ENCODE data around the gene NECTIN2.
"Not testable (repeated sequence)": the region's sequence is repeated elsewhere in the genome, so short reads cannot be mapped to it uniquely, and the experiment has no call there.

NECTIN2 gene

DNA sequence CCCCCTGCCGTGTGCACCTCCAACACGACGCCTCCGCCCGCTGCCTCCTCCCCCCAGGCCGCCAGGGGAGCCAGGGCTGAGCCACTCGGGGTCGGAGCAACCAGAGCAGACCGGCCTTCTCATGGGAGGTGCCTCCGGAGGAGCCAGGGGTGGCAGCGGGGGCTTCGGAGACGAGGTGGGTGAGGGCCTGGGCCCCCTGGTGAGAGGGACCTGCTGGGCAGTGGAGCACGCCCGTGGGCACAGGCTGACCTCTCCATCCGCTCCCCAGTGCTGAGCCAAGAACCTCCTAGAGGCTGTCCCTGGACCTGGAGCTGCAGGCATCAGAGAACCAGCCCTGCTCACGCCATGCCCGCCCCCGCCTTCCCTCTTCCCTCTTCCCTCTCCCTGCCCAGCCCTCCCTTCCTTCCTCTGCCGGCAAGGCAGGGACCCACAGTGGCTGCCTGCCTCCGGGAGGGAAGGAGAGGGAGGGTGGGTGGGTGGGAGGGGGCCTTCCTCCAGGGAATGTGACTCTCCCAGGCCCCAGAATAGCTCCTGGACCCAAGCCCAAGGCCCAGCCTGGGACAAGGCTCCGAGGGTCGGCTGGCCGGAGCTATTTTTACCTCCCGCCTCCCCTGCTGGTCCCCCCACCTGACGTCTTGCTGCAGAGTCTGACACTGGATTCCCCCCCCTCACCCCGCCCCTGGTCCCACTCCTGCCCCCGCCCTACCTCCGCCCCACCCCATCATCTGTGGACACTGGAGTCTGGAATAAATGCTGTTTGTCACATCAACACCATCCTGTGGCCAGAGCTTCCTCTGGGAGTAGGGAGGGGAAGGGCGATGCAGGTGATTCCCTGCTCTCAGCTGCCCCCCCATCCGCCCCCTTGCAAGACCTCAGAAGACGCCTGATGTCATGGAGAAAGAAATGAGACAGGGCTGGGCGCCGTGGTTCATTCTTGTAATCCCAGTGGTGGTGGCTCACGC lies 25.2 kb upstream of the NECTIN2 start:
- Histone ChIP-seq H3K36me3 (ENCODE audit: control insufficient read depth, insufficient read depth, low read length) (no peaks in the 10 kb centered on the region), H3K9me3 (ENCODE audit: control insufficient read depth, low read length) (no peaks in the 10 kb centered on the region), H3K27me3 (ENCODE audit: control insufficient read depth, insufficient read depth, low read length) (peaks cover 8% of the 10 kb centered on the region), H3K4me1 (ENCODE audit: control insufficient read depth, insufficient read depth, low read length) (peaks cover 7% of the 10 kb centered on the region), H3K9ac (ENCODE audit: low read length) (no peak overlapping the region), H3K4me3 (ENCODE audit: low read length) (no peak overlapping the region)

DNA sequence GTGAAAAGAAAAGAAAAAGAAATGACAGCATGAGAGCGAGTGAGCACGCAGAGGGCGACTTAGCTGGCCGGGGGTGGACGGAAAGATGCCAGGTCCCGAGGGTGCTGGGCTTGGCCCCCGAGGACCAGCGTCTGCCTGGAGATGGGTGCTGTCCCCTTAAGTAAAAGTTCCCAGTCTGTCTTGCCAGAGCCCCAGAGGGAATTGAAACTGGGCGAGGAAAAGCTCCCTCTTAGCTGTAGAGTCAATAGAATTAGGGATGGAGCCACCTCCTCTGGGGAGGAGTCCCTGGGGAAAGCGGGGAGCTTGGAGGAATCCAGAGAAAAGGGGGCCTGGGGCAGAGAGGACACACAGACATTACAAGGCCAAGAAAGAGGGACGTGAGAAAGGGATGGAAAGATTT lies 23.9 kb upstream of the NECTIN2 start:
- H3K9ac ChIP-seq (ENCODE audit: low read length): no peak overlapping the region
- H3K9me3 ChIP-seq (ENCODE audit: control insufficient read depth, low read length): no peaks in the 10 kb centered on the region
- H3K36me3 ChIP-seq (ENCODE audit: control insufficient read depth, insufficient read depth, low read length): no peaks in the 10 kb centered on the region
- H3K4me1 ChIP-seq (ENCODE audit: control insufficient read depth, insufficient read depth, low read length): peaks cover 7% of the 10 kb centered on the region
- H3K27me3 ChIP-seq (ENCODE audit: control insufficient read depth, insufficient read depth, low read length): peaks cover 8% of the 10 kb centered on the region
- H3K4me3 ChIP-seq (ENCODE audit: low read length): no peak overlapping the region

DNA sequence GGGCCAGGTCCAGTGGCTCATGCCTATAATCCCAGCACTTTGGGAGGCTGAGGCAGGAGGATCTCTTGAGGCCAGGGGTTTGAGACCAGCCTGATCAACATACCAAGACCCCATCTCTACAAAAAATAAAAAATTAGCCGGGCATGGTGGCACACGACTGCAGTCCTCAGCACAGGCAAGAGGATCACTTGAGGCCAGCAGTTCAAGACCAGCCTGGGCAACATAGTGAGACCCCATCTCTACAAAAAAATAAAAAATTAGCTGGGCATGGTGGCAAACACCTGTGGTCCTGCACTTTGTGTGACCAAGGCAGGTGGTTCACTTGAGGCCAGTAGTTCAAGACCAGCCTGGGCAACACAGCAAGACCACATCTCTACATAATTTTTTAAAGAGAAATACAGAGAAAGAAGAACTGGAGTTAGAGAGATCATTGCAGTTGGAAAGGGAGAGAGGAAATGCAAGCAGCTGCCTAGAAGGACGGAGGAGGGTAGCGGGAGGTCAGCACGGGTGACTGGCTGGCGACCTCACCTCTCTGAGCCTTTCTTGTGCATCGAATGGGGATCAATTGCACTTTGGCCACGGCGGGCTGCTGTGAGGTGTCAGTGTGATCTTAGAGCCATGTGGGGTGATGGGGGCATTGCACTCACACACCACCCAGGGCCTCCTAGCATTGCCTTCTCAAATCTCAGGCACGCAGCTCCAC lies 23.3 kb upstream of the NECTIN2 start:
- Histone ChIP-seq H3K4me3 (ENCODE audit: low read length) (no peak overlapping the region), H3K27me3 (ENCODE audit: control insufficient read depth, insufficient read depth, low read length) (peaks cover 8% of the 10 kb centered on the region), H3K9ac (ENCODE audit: low read length) (no peak overlapping the region), H3K4me1 (ENCODE audit: control insufficient read depth, insufficient read depth, low read length) (peaks cover 7% of the 10 kb centered on the region), H3K9me3 (ENCODE audit: control insufficient read depth, low read length) (no peaks in the 10 kb centered on the region), H3K36me3 (ENCODE audit: control insufficient read depth, insufficient read depth, low read length) (no peaks in the 10 kb centered on the region)

GRCh38 chr19:44823373-44823698 lies 22.8 kb upstream of the NECTIN2 start:
- peaks cover 7% of the 10 kb centered on the region for H3K4me1 ChIP-seq (ENCODE audit: control insufficient read depth, insufficient read depth, low read length)
- H3K9ac ChIP-seq (ENCODE audit: low read length): no peak overlapping the region
- H3K36me3 ChIP-seq (ENCODE audit: control insufficient read depth, insufficient read depth, low read length): no peaks in the 10 kb centered on the region
- no peaks in the 10 kb centered on the region for H3K9me3 ChIP-seq (ENCODE audit: control insufficient read depth, low read length)
- H3K27me3 ChIP-seq (ENCODE audit: control insufficient read depth, insufficient read depth, low read length): peaks cover 8% of the 10 kb centered on the region
- H3K4me3 ChIP-seq (ENCODE audit: low read length): no peak overlapping the region

DNA sequence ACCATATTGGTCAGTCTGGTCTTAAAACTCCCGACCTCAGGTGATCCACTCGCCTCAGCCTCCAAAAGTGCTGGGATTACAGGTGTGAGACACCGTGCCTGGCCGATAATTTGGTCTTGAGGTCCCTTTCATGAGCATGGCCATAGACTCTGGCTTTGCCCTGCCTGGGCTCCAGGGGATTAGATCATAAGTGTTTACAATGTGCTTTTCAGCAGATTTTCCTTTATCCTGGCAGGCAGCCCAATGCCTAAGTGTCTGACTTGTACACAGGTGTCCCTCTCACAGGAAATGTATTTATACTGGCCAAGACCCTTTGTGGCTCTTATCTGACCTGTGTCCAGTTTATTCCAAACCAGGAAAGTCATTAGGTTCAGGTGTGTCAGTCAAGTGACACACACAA lies 21.3 kb upstream of the NECTIN2 start:
- Histone ChIP-seq H3K36me3 (ENCODE audit: control insufficient read depth, insufficient read depth, low read length) (no peaks in the 10 kb centered on the region), H3K9ac (ENCODE audit: low read length) (no peak overlapping the region), H3K9me3 (ENCODE audit: control insufficient read depth, low read length) (no peaks in the 10 kb centered on the region), H3K27me3 (ENCODE audit: control insufficient read depth, insufficient read depth, low read length) (peaks cover 8% of the 10 kb centered on the region), H3K4me1 (ENCODE audit: control insufficient read depth, insufficient read depth, low read length) (peaks cover 7% of the 10 kb centered on the region), H3K4me3 (ENCODE audit: low read length) (no peak overlapping the region)

DNA sequence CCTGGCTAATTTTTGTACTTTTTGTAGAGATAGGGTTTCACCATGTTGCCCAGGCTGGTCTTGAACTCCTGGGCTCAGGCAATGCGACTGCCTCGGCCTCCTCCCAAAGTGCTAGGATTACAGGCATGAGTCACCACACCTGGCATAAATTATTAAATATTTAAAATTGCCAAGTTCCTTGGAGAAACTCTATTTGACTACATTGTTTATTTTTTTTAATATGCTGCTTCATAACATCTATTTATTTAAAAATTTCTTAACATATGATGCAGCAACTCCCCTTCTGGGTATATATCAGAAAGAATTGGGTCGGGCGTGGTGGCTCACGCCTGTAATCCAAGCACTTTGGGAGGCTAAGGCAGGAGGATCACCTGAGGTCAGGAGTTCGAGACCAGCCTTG lies 13.2 kb upstream of the NECTIN2 start:
- H3K27me3 ChIP-seq (ENCODE audit: control insufficient read depth, insufficient read depth, low read length); H3K9ac ChIP-seq (ENCODE audit: low read length); H3K4me1 ChIP-seq (ENCODE audit: control insufficient read depth, insufficient read depth, low read length); H3K4me3 ChIP-seq (ENCODE audit: low read length); H3K36me3 ChIP-seq (ENCODE audit: control insufficient read depth, insufficient read depth, low read length); H3K9me3 ChIP-seq (ENCODE audit: control insufficient read depth, low read length): not testable (repeated sequence)

DNA sequence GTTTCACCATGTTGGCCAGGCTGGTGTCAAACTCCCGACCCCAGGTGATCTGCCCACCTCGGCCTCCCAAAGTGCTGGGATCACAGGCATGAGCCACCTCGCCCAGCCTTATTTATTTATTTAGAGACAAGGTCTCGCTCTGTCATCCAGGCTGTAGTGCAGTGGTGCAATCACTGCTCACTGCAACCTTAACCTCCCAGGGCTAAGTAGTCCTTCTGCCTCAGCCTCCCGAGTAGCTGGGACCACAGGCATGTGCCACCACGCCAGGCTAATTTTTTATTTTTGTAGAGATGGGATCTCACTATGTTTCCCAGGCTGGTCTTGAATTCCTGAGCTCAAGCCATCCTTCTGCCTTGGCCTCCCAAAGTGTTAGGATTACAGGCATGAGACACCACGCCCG lies 11.7 kb upstream of the NECTIN2 start:
- not testable (repeated sequence) for H3K9ac ChIP-seq (ENCODE audit: low read length); H3K4me1 ChIP-seq (ENCODE audit: control insufficient read depth, insufficient read depth, low read length); H3K4me3 ChIP-seq (ENCODE audit: low read length); H3K36me3 ChIP-seq (ENCODE audit: control insufficient read depth, insufficient read depth, low read length); H3K9me3 ChIP-seq (ENCODE audit: control insufficient read depth, low read length); H3K27me3 ChIP-seq (ENCODE audit: control insufficient read depth, insufficient read depth, low read length)

GRCh38 chr19:44839276-44839675 lies 6.8 kb upstream of the NECTIN2 start:
- Histone ChIP-seq H3K4me1 (ENCODE audit: control insufficient read depth, insufficient read depth, low read length) (peaks cover 2% of the 10 kb centered on the region), H3K4me3 (ENCODE audit: low read length) (no peak overlapping the region), H3K27me3 (ENCODE audit: control insufficient read depth, insufficient read depth, low read length) (no peaks in the 10 kb centered on the region), H3K9me3 (ENCODE audit: control insufficient read depth, low read length) (no peaks in the 10 kb centered on the region), H3K36me3 (ENCODE audit: control insufficient read depth, insufficient read depth, low read length) (no peaks in the 10 kb centered on the region), H3K9ac (ENCODE audit: low read length) (no peak overlapping the region)

DNA sequence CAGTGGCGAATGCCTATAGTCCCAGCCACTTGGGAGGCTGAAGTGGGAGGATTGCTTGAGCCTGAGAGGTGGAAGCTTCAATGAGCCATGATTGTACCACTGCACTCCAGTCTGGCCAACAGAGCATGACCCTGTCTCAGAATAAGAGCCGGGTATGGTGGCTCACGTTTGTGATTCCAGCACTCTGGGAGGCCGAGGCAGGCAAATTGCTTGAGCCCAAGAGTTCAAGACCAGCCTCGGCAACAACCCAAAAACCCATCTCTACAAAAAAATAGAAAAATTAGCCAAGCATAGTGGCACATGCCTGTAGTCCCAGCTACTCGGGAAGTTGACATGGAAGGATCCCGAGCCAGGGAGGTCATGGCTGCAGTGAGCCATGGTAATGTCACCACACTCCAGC lies 5.3 kb upstream of the NECTIN2 start:
- Histone ChIP-seq H3K4me1 (ENCODE audit: control insufficient read depth, insufficient read depth, low read length) (peaks cover 14% of the 10 kb centered on the region), H3K27me3 (ENCODE audit: control insufficient read depth, insufficient read depth, low read length) (no peaks in the 10 kb centered on the region), H3K36me3 (ENCODE audit: control insufficient read depth, insufficient read depth, low read length) (no peaks in the 10 kb centered on the region), H3K9ac (ENCODE audit: low read length) (no peak overlapping the region), H3K9me3 (ENCODE audit: control insufficient read depth, low read length) (no peaks in the 10 kb centered on the region), H3K4me3 (ENCODE audit: low read length) (no peak overlapping the region)

DNA sequence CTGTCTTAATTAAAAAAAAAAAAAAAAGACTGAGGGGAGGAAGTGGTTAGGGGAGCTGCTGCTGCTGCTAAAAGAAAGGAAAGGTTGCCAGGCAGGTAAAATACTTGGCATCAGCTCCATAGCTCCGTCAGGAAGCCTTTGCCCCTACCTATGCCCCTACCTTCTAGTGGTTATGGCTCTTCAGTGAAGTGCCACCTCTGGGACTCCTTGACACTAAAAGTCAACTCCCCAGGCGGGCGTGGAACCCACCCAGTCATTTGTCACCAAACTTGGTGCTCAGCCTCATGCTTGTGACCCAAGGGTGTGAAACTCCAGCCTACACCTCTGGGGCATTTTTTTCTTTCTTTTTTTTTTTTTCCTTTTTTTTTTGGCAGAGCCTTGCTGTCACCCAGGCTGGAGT lies 4.9 kb upstream of the NECTIN2 start:
- H3K4me1 ChIP-seq (ENCODE audit: control insufficient read depth, insufficient read depth, low read length): peaks cover 14% of the 10 kb centered on the region
- no peaks in the 10 kb centered on the region for H3K9me3 ChIP-seq (ENCODE audit: control insufficient read depth, low read length)
- H3K9ac ChIP-seq (ENCODE audit: low read length): no peak overlapping the region
- H3K4me3 ChIP-seq (ENCODE audit: low read length): no peak overlapping the region
- H3K36me3 ChIP-seq (ENCODE audit: control insufficient read depth, insufficient read depth, low read length): no peaks in the 10 kb centered on the region
- no peaks in the 10 kb centered on the region for H3K27me3 ChIP-seq (ENCODE audit: control insufficient read depth, insufficient read depth, low read length)

- no peaks in the 10 kb centered on the region for H3K36me3 ChIP-seq (ENCODE audit: control insufficient read depth, insufficient read depth, low read length)
- peaks cover 39% of the 10 kb centered on the region for H3K4me1 ChIP-seq (ENCODE audit: control insufficient read depth, insufficient read depth, low read length)
- peak overlapping the region; percentile 33 for H3K4me3 ChIP-seq (ENCODE audit: low read length)
- H3K9ac ChIP-seq (ENCODE audit: low read length): peak overlapping the region; percentile 67
- H3K27me3 ChIP-seq (ENCODE audit: control insufficient read depth, insufficient read depth, low read length): no peaks in the 10 kb centered on the region
- H3K9me3 ChIP-seq (ENCODE audit: control insufficient read depth, low read length): no peaks in the 10 kb centered on the region
Measured at GRCh38 chr19:44845286-44845611, 848 bp upstream of the NECTIN2 start.

DNA sequence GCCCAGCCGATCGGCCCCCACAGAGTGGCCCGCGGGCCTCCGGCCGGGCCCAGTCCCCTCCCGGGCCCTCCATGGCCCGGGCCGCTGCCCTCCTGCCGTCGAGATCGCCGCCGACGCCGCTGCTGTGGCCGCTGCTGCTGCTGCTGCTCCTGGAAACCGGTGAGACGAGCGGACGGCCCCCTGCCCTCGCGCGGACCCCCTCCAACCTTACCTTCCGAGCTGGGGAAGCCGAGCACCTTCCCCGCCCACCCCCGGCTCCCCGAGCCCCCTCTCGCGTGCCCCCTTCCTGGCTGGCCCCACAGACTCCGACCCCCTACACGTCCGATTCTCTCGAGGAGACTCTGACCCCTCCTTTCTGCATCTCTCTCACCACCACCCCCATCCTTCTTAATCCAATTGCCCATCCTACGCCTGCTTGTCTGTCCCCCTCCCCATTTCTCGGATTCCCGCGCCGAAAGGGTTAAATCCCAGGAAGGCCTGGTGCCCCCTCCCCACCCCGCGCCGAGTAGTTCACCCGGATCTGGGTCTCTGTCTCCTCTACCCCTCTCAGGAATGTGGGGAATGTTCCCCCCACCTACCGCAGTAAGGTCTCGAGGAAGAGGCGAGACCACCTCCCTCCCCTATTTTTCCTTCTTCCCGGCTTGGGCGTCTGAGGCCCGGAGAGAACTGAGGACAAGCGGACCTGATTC lies 502 bp downstream of the NECTIN2 start:
- no peaks in the 10 kb centered on the region for H3K36me3 ChIP-seq (ENCODE audit: control insufficient read depth, insufficient read depth, low read length)
- H3K9me3 ChIP-seq (ENCODE audit: control insufficient read depth, low read length): no peaks in the 10 kb centered on the region
- H3K4me1 ChIP-seq (ENCODE audit: control insufficient read depth, insufficient read depth, low read length): peaks cover 47% of the 10 kb centered on the region
- H3K4me3 ChIP-seq (ENCODE audit: low read length): peak overlapping the region; percentile 78
- H3K27me3 ChIP-seq (ENCODE audit: control insufficient read depth, insufficient read depth, low read length): no peaks in the 10 kb centered on the region
- H3K9ac ChIP-seq (ENCODE audit: low read length): peak overlapping the region; percentile 98

All from mucosa of stomach (tissue), 1 donor.